GM19438 (cell line): ENCODE data around the gene WNT9A.
"Not testable (repeated sequence)": the region's sequence is repeated elsewhere in the genome, so short reads cannot be mapped to it uniquely, and the experiment has no call there.

Source experiments
- ATAC-seq: cut with Tn5 transposase; IDR thresholded peaks from one replicate; pipeline ENCODE4 v1.9.1; 2021; ENCODE audit warnings: low read depth; ENCODE audit not compliant: unreplicated experiment

WNT9A gene, protein sequence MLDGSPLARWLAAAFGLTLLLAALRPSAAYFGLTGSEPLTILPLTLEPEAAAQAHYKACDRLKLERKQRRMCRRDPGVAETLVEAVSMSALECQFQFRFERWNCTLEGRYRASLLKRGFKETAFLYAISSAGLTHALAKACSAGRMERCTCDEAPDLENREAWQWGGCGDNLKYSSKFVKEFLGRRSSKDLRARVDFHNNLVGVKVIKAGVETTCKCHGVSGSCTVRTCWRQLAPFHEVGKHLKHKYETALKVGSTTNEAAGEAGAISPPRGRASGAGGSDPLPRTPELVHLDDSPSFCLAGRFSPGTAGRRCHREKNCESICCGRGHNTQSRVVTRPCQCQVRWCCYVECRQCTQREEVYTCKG

DNA sequence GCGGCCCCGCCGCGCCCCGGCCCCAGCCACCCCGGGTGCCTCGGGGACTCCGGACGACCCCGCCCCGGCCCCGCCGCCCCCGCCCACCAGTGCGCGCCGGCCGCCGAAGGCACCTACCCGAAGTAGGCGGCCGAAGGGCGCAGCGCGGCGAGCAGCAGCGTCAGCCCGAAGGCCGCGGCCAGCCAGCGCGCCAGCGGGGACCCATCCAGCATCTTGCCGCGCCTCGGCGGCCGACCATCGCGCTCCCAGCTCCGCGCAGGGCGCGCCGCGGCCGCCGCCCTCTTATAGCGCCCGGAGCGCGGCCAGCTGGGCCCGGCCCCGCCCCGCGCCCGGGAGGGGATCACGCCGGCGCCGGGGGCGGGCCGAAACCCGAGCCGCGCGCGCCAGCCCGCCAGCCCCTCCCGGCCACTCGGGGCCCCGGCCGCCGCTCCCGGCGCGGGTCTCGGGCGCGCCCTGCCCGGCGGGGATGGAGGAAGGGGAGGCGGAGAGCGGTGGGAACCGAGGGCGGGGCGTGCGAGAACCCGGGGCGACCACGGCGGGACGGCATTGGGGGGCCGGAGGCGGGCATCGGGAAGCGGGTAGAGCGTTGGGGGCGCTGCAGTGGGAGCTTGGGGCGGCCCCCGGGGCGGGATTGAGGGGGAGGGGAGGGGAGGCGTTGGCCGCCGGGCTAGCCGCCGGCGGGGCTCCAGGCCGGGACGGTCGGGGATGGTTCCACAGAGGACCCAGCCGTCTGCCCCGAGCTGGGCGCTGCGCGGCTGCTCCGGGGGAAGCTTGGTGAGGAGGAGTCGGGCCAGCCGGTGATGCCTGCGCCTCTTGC lies at the start of gene WNT9A:
Gene WNT9A (minus strand): TSS at position 257 of the 817 bp plus-strand sequence. CDS start 45 bp downstream, at position 212.
- no peak for ATAC-seq

DNA sequence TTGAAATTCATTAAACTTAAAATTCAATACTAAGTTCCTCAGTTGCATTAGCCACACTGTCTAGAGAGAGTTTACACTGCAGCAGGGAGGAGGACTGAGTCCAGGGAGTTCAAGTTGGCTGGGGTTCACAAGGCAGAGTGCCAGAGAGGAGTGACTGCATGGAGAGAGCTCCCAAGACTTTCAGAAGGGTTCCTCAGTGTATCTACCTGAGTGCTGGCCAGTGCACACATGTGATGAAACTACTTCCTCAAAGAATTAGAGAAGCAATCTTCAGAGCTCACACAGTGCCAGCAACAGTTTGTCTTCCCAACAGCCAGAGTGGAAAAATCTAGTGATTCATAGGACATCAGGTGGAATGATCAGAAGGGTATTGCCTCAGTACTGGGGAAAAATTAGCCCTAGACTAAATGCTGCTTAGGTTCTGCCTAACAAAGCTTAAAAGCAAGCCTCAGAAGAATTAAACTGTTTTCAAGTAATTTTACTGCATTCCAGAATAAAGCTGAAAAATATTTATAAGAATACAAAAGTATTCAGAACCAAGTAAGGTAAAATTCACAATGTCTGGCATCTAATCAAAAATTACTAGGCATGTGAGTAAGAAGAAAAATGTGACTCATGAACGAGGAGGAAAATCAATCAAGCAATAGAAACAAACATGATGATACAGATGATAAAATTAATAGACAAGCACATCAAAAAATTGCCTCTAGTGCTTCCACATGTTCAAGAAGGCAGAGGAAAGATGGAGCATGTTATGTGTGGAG lies 48.6 kb upstream of the WNT9A start:
- no peak for ATAC-seq

DNA sequence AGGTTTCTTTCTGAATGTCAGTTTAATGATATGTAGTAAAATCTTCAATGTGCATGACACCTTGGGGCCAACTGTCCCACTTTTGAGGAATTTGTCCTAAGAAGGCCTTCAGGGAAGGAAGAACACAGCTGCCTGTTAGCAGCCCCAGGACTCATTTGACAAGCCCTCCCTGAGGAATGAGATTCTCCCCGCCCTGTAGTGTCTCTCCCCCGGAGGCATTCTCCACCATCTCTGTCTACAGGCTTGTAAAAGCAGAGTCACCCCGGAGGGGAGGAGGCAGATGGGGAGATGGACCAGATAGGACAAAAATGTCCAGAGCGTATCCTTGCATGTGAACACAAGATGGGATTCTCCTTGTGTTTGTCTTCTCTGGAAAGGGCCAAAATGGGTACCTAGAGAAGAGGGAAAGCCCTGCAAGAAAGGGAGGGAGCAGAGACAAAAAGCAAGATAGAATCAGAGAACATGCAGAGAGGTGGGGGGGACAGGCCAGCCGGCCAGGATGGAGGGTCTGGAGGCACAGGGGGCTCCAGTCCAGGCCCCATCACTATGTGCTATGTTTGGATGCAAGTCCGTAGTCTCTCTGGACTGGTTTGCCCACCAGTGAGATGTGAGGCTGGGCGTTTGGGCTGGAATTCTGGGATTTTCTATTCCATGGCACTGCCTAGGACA lies 47.0 kb upstream of the WNT9A start:
- no peak for ATAC-seq

DNA sequence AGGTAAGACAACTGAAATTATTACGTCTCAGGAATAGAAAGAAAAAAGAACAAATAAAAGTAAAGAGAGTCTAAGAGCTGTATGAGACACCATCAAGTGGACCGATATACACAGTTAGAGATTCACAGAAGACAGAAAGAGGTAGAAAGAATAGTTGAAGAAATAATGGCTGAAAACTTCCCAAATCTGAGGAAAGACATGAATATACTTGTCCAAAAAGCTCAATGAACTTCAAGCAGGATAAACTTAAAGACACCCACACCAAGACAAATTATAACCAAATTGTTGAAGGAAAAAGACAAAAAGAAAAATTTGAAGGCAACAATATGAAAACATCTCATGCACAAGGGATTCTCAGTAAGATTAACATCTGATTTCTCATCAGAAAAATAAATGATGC lies 39.4 kb upstream of the WNT9A start:
- no peak for ATAC-seq

DNA sequence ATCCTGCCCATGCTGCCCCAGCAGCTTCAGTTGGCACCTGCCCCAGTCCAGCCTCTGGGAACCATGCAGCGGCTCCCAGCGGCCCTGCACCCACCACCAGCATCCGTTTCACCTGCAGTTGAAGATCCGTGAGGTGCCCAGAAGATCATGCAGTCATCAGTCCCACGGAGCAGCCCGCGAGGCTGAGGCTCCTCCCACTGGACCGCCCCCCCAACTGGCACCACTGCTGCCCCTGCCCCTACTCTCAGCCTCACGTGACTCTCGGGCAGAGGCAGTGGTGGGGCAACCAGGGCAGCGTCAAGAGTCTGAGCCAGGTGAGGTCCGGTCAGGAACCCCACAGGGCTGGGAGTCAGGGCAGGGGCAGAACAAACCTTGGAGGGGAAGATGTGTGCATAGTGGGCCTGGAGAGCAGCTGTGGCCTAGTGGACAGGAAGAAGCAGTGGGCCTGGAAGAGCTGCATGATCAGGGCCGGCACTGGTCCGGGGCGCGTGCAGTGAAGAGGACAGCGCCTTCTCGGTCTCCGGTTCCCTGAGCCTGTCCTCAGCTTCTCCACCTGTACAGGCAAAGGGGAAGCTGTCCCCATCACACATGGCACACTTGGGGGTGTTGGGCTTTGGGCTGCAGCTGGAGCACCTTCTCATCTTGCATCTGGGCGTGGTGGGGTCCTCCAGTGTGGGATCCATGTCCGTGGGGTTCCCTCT lies 28.0 kb upstream of the WNT9A start:
- not testable (repeated sequence) for ATAC-seq

DNA sequence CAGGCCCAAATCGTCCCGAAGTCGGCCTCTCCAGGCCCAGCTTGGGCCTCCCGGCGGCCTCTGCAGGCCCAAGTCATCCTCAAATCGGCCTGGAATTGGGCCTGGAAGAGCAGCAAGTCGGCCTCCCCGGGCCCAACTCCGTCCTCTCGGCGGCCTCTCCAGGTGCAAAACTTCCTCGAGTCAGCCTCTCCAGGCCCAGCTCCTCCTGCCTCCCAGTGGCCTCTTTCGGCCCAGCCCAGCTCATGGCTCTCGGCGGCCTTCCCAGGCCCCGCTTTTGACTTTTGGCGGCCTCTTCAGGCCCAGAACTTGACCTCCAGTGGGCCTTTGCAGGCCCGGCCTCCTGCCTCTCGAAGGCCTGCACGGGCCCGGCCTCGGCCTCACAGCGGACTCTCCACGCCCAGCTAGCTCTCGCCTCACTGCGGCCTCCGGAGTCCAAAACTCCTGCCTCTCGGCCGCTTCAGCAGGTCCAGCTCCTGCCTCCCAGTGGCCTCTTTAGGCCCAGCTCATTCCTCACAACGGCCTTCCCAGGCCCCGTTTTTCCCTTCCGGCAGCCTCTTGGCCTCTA lies 26.1 kb upstream of the WNT9A start:
- not testable (repeated sequence) for ATAC-seq

DNA sequence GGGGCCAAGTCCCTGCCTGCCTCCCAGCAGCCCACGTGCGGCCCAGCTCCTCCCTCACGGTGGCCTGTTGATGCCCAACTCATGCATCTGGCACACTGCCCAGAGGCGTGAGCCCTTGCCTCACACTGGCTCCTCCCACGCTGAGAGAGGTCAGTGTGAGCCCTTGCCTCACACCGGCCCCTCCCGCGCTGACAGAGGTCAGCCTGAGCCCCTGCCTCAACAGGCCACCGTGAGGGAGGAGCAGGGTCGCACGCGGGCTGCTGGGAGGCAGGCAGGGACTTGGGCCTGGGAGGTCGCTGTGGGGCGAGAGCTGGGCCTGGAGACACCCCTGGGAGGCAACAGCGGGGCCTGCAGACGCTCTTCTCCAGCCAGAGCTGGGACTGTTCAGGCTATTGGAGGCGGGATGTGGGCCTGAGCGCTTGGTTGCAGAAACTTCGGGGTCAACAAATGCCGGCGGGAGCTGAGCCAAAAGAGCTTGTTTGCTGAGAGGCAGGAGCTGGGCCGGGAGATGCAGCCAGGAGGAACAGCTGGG lies 25.2 kb upstream of the WNT9A start:
- ATAC-seq = not testable (repeated sequence)

DNA sequence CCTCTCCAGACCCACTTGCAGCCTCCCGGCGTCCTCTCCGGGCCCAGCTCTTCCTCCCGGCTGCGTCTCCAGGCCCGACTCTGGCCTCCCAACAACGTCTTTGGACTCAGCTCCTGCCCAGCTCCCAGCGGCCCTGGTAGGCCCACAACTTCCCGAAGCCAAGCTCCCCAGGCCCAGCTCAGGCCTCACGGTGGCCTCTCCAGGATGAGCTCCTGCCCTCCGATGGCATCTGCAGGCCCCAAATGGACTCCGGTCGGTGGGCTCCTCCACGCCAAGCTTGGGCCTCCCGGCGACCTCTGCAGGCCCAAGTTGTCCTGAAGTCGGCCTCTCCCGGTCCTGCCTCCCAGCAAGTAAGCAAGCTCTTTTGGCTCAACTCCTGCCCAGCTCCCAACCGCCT lies 24.5 kb upstream of the WNT9A start:
- ATAC-seq = not testable (repeated sequence)

DNA sequence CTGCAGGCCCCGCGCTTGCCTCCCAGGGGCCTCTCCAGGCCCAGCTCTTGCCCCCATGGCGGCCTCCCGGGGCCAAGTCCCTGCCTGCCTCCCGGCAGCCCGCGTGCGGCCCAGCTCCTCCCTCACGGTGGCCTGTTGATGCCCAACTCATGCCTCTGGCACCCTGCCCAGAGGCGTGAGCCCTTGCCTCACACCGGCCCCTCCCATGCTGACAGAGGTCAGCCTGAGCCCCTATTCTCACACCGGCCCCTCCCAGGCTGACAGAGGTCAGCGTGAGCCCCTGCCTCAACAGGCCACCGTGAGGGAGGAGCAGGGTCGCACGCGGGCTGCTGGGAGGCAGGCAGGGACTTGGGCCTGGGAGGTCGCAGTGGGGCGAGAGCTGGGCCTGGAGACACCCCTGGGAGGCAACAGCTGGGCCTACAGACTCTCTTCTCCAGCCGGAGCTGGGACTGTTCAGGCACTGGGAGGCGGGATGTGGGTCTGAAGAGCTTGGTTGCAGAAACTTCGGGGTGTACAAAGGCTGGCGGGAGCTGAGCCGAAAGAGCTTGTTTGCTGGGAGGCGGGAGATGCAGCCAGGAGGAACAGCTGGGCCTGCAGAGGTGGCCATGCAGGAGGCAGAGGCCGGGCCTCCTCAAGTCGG lies 24.0 kb upstream of the WNT9A start:
- not testable (repeated sequence) for ATAC-seq

DNA sequence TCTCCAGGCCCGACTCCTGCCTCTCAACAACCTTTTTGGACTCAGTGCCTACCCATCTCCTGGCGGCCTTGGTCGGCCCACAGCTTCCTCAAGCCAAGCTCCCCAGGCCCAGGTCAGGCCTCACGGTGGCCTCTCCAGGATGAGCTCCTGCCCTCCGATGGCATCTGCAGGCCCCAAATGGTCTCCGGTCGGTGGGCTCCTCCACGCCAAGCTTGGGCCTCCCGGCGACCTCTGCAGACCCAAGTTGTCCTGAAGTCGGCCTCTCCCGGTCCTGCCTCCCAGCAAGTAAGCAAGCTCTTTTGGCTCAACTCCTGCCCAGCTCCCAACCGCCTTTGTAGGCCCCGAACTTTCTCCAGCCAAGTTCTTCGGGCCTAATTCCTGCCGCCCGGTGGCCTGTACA lies 23.5 kb upstream of the WNT9A start:
- not testable (repeated sequence) for ATAC-seq

DNA sequence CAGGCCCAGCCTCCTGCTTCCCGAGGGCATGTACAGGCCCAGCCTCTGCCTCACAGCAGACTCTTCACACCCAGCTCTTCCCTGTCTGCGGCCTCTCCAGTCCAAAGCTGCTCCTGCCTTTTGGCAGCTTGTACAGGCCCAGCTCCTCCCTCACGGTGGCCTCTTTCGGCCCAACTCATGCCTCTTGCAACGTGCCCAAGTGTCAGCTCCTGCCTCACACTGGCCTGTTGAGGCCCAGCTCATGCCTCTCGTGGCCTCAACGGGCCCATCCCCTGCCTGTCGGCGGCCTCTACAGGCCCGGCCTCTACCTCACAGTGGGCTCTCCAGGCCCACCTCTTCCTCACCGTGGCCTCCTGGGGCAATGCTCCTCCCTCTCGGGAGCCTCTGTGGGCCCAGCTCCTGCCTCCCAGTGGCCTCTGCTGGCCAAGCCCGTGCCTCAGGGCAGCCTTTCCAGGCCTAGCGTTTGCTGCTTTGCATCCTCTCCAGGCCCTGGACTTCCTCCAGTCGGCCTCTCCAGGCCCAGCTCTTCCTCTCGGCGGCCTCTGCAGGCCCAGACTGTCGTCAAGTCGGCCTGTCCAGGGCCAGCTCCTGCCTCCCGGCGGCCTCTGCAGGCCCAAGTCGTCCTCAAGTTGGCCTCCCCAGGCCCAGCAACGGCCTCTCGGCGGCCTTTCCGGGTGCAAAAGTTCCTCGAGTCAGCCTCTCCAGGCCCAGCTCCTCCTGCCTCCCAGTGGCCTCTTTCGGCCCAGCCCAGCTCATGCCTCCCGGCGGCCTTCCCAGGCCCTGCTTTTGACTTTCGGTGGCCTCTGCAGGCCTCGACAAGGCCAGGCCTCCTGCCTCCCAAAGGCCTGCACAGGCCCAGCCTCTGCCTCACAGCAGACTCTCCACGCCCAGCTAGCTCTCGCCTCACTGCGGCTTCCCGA lies 22.6 kb upstream of the WNT9A start:
- ATAC-seq = not testable (repeated sequence)

DNA sequence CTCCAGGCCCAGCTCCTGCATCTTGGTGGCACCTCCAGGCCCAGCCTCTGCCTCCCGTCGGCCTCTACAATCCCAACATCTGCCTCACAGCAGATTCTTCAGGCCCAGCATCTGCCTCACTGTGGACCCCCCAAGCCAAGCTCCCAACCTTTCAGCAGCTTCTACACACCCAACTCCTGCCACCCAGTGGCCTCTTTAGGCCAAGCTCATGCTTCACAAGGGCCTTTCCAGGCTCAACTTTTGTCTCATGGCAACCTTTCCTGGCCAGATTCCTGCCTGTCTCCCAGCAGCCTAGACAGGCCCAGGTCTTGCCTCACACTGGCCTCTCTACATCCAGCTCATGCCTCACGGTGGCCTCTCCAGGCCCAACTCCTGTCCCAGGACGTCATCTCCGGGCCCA lies 20.1 kb upstream of the WNT9A start:
- ATAC-seq = not testable (repeated sequence)

DNA sequence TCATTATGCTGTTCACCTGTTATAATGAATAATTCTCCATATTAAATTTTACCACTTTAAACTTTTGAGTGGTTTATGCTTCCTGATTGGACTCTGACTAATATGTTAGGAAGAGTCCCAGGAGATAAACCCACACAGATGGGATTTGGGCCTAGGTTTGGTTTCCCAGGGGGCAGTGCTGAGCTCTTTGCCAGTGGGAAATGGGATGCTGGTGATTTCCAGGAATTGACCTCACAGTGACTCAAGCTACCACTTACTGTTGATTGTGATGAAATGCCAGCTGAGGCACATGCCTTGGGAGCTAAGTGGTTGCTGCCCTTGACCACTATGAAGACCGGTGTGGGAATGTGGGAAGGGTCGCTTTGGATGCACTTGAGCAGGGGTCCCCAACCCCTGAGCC lies 19.0 kb upstream of the WNT9A start:
- not testable (repeated sequence) for ATAC-seq

DNA sequence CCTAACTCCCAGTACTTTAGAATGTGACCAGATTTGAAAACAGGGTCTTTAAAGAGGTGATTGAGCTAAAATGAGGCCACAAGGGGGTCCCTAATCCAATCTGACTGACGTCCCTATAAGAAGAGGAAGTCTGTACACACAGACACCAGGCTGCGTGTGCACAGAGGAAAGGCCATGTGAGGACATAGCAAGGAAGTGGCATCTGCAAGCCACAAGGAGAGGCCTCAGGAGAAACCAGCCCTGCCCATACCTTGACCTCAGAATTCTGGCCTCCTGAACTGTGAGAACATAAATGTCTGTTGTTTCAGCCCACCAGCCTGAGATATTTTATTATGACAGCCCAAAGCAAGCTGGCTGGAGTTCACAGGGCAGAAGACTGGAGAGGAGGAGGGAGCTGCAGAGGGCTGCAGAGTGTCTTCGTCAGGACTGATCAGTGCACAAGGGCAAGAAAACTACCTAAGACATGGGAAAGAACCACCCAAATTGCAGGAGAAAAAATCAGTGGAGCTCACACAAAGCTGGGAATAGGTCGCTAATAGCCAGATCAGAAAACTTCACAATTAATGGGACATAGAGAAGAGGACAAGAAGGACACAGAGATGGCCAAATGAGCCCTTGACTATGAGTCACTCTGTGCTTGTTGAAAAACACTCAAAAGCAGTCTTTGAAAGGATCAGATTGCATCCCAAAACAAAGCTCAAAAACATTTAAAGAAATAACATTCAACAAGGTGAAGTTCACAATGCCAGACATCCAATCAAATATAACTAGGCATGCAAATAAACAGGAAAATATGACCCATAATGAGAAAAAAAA lies 14.1 kb upstream of the WNT9A start:
- no peak for ATAC-seq

DNA sequence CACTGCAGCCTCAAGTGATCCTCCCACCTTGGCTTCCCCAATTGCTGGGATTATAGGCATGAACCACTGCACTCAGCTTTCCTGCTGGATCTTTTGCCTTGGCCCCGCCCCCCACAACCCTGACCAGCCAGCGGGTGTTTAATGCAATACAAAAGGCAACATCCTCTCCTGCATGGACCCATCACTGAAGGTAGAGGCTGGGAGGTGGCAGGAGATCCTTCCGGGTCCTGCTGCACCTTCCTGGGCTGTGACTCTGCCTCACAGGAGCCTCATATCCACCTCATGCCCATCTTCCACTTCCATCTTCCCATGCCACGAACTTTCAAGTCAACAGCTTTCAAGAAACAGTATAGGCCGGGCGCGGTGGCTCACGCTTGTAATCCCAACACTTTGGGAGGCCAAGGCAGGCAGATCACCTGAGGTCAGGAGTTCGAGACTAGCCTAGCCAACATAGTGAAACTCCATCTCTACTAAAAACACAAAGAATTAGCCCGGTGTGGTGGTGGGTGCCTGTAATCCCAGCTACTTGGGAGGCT lies 11.7 kb upstream of the WNT9A start:
- ATAC-seq = no peak

DNA sequence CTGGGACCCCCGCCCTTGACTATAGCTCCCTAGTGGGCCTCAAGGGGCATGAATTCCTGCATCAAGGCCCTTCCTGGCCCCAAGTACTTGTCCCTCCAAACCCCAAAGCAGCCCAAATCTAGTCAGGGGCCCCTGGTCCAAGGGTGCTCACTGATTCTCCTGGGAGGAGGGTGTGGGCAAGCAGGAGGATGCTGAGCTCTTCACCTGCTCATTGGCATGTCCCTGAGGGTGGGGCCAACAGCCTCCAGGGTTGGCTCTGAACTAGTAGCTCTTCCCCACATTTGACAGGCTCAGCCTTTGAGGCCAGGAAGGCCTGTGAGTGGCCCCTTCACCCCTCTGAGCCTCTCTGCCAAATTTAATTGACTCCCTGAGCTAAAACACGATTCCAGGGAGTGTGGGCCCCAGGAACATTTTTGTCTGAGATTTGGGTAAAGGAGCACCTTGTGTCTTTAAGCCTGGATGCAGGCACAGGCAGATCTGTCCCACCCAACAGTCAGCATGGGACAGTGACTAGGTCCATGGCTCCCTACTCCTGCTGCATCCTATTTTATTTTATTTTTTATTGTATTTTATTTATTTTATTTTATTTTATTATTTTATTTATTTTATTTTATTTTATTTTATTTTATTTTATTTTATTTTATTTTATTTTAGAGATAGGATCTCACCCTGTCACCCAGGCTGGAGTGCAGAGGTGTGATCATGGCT lies 11.0 kb upstream of the WNT9A start:
- ATAC-seq = no peak
